ENCODE measurements around the gene GMPR2. TPM values are rescaled to one million over a fixed set of nuclear protein-coding genes. Genes with fewer than 3 reads are reported as not detected.
A peak's percentile ranks its signal among the peaks of the same experiment; 100 is the strongest.

The GMPR2 gene
- 50.7 TPM for polyA plus RNA-seq (2012; ENCODE audit: low read depth, missing spikeins)

- DNase-seq (ENCODE audit: insufficient read length, low spot score) (no peak), FAIRE-seq (peak; percentile 56)
Measured at GRCh38 chr14:24232645-24233537, at the start of gene GMPR2. Gene GMPR2, plus strand, starts transcription at chr14:24232929. Its CDS starts 325 bp downstream, at chr14:24233254.

GRCh38 chr14:24183014-24183481 is 49.7 kb upstream of the GMPR2 start:
- FAIRE-seq (no peak), DNase-seq (ENCODE audit: insufficient read length, low spot score) (no peak)
- TF ChIP-seq POLR2A (IDR thresholded peaks at IDR 0.05; ENCODE audit: low read depth, low read length): no peak; the same call in 1 of the 2 replicates
- no peak for TF ChIP-seq PAX5 (IDR thresholded peaks at IDR 0.05; ENCODE audit: insufficient read depth, low read length, severe bottlenecking)
- no peak for TF ChIP-seq SPI1 (IDR thresholded peaks at IDR 0.05; ENCODE audit: low read depth, low read length)
- peak; percentile 24; the same call in 1 of the 2 replicates for TF ChIP-seq POLR2AphosphoS5 (IDR thresholded peaks at IDR 0.05; ENCODE audit: low read depth, low read length)

More at GRCh38 chr14:24232645-24233537, at the start of gene GMPR2:
- TF ChIP-seq POU2F2 (IDR thresholded peaks at IDR 0.05; ENCODE audit: low read depth, low read length) (0 out of 2 replicates have a peak, but pooled peaks have one; percentile 16), POLR2AphosphoS5 (IDR thresholded peaks at IDR 0.05; ENCODE audit: low read depth, low read length) (no peak; the same call in 1 of the 2 replicates), POLR2A (IDR thresholded peaks at IDR 0.05; ENCODE audit: low read depth, low read length) (no peak; the same call in 1 of the 2 replicates), SPI1 (IDR thresholded peaks at IDR 0.05; ENCODE audit: low read depth, low read length) (peak; percentile 50; the same call in 1 of the 2 replicates), TAF1 (IDR thresholded peaks at IDR 0.05; ENCODE audit: low read depth, low read length) (peak; percentile 12), PAX5 (IDR thresholded peaks at IDR 0.05; ENCODE audit: insufficient read depth, low read length, severe bottlenecking) (no peak)

- TF ChIP-seq SPI1 (IDR thresholded peaks at IDR 0.05; ENCODE audit: low read depth, low read length) (no peak), PAX5 (IDR thresholded peaks at IDR 0.05; ENCODE audit: insufficient read depth, low read length, severe bottlenecking) (no peak), POLR2AphosphoS5 (IDR thresholded peaks at IDR 0.05; ENCODE audit: low read depth, low read length) (no peak; the same call in 1 of the 2 replicates), TAF1 (IDR thresholded peaks at IDR 0.05; ENCODE audit: low read depth, low read length) (no peak), POLR2A (IDR thresholded peaks at IDR 0.05; ENCODE audit: low read depth, low read length) (no peak; the same call in none of the 2 replicates), POU2F2 (IDR thresholded peaks at IDR 0.05; ENCODE audit: low read depth, low read length) (no peak)
- FAIRE-seq (no peak), DNase-seq (ENCODE audit: insufficient read length, low spot score) (no peak)
Measured at GRCh38 chr14:24184104-24184970, 48.4 kb upstream of the GMPR2 start.

- FAIRE-seq (no peak), DNase-seq (ENCODE audit: insufficient read length, low spot score) (no peak)
- TF ChIP-seq POLR2AphosphoS5 (IDR thresholded peaks at IDR 0.05; ENCODE audit: low read depth, low read length): peak; percentile 28; the same call in 1 of the 2 replicates
- TF ChIP-seq TAF1 (IDR thresholded peaks at IDR 0.05; ENCODE audit: low read depth, low read length): no peak
- no peak for TF ChIP-seq SPI1 (IDR thresholded peaks at IDR 0.05; ENCODE audit: low read depth, low read length)
Measured at GRCh38 chr14:24185026-24185425, 47.7 kb upstream of the GMPR2 start.

GRCh38 chr14:24185741-24186140 is 47.0 kb upstream of the GMPR2 start:
- no peak for DNase-seq (ENCODE audit: insufficient read length, low spot score)
- TF ChIP-seq PAX5 (IDR thresholded peaks at IDR 0.05; ENCODE audit: insufficient read depth, low read length, severe bottlenecking): no peak
- TF ChIP-seq POU2F2 (IDR thresholded peaks at IDR 0.05; ENCODE audit: low read depth, low read length): no peak
- no peak for TF ChIP-seq POLR2A (IDR thresholded peaks at IDR 0.05; ENCODE audit: low read depth, low read length)
- TF ChIP-seq TAF1 (IDR thresholded peaks at IDR 0.05; ENCODE audit: low read depth, low read length): no peak
- FAIRE-seq: no peak

GRCh38 chr14:24186831-24187538 is 45.7 kb upstream of the GMPR2 start:
- no peak for DNase-seq (ENCODE audit: insufficient read length, low spot score)
- no peak for FAIRE-seq
- TF ChIP-seq POU2F2 (IDR thresholded peaks at IDR 0.05; ENCODE audit: low read depth, low read length) (no peak), PAX5 (IDR thresholded peaks at IDR 0.05; ENCODE audit: insufficient read depth, low read length, severe bottlenecking) (no peak), POLR2A (IDR thresholded peaks at IDR 0.05; ENCODE audit: low read depth, low read length) (no peak), SPI1 (IDR thresholded peaks at IDR 0.05; ENCODE audit: low read depth, low read length) (no peak), TAF1 (IDR thresholded peaks at IDR 0.05; ENCODE audit: low read depth, low read length) (no peak), POLR2AphosphoS5 (IDR thresholded peaks at IDR 0.05; ENCODE audit: low read depth, low read length) (no peak)

- FAIRE-seq (no peak), DNase-seq (ENCODE audit: insufficient read length, low spot score) (no peak)
- TF ChIP-seq SPI1 (IDR thresholded peaks at IDR 0.05; ENCODE audit: low read depth, low read length) (no peak), POU2F2 (IDR thresholded peaks at IDR 0.05; ENCODE audit: low read depth, low read length) (no peak), POLR2AphosphoS5 (IDR thresholded peaks at IDR 0.05; ENCODE audit: low read depth, low read length) (no peak), POLR2A (IDR thresholded peaks at IDR 0.05; ENCODE audit: low read depth, low read length) (no peak), TAF1 (IDR thresholded peaks at IDR 0.05; ENCODE audit: low read depth, low read length) (no peak), PAX5 (IDR thresholded peaks at IDR 0.05; ENCODE audit: insufficient read depth, low read length, severe bottlenecking) (no peak)
Measured at GRCh38 chr14:24187539-24187915, 45.2 kb upstream of the GMPR2 start.

- FAIRE-seq (peak; percentile 89), DNase-seq (ENCODE audit: insufficient read length, low spot score) (peak; percentile 99)
- TF ChIP-seq POLR2AphosphoS5 (IDR thresholded peaks at IDR 0.05; ENCODE audit: low read depth, low read length) (peak; percentile 95), POU2F2 (IDR thresholded peaks at IDR 0.05; ENCODE audit: low read depth, low read length) (peak; percentile 92), POLR2A (IDR thresholded peaks at IDR 0.05; ENCODE audit: low read depth, low read length) (peak; percentile 96), TAF1 (IDR thresholded peaks at IDR 0.05; ENCODE audit: low read depth, low read length) (peak; percentile 73), PAX5 (IDR thresholded peaks at IDR 0.05; ENCODE audit: insufficient read depth, low read length, severe bottlenecking) (peak; percentile 32), SPI1 (IDR thresholded peaks at IDR 0.05; ENCODE audit: low read depth, low read length) (peak; percentile 42)
Measured at GRCh38 chr14:24188251-24189058, 44.3 kb upstream of the GMPR2 start, which contains the start of gene IPO4. Gene IPO4, minus strand, starts transcription at chr14:24188816. Its CDS starts 29 bp downstream, at chr14:24188787.

Data from GM12891 (cell line).